K562 (cell line): ENCODE results near the gene CCDC183. TPM values are rescaled to one million over a fixed set of nuclear protein-coding genes. Genes with fewer than 3 reads are reported as not detected.

ENCODE experiments used
- ELF2 ChIP-seq: fragments of 250-450 bp; sonication (Bioruptor Pico); IDR thresholded peaks from 2 replicates; pipeline ENCODE4 v1.5.0; 2021; ENCODE audit warnings: mild to moderate bottlenecking
- POLR3A ChIP-seq: IDR thresholded peaks from 2 replicates; pipeline ENCODE4 v1.6.1; 2011; ENCODE audit warnings: borderline replicate concordance, mild to moderate bottlenecking, moderate library complexity; ENCODE audit not compliant: insufficient read length, insufficient read depth; ENCODE audit errors: extremely low read depth
- RBM14 ChIP-seq: fragments of 200-400 bp; formaldehyde crosslinking; IDR thresholded peaks from 2 replicates; pipeline ENCODE4 v1.6.1; 2018; ENCODE audit warnings: low read depth, mild to moderate bottlenecking, low read length, moderate library complexity, borderline replicate concordance; ENCODE audit not compliant: insufficient read depth
- SETDB1 ChIP-seq: IDR thresholded peaks from one replicate; pipeline ENCODE4 v1.6.1; 2012; ENCODE audit warnings: low read length, control low read depth, inconsistent platforms
- ZFP36 ChIP-seq: fragments of 150-350 bp; IDR thresholded peaks from 2 replicates; pipeline ENCODE4 v1.6.1; 2018; ENCODE audit warnings: low read length, low read depth; ENCODE audit not compliant: partially characterized antibody
- ZNF79 ChIP-seq: fragments of 250-450 bp; sonication (Bioruptor Pico); IDR thresholded peaks from 2 replicates; pipeline ENCODE4 v1.4.0; 2020; ENCODE audit warnings: low read depth, mild to moderate bottlenecking, moderate library complexity
- polyA plus RNA-seq, 8 experiments: library from polyadenylated mRNA; depleted of rRNA in 4 of 8; stranded (reverse) in 5 of 8; unstranded in 3 of 8; fragments of >200 nt; fragmentation: Nextera tagmentation in 2 of 8; fragmentation: Illumina TruSeq in 1 of 8; extraction: Ambion mirVana in 2 of 8; extraction: Trizol in 1 of 8; gene quantifications; 2 replicates each; pipeline versions ENCODE4 v1.2.1 to v1.2.3, GENCODE V29; 2011 to 2014; ENCODE audit warnings: inconsistent platforms in 1 of 8, missing spikeins in 1 of 8
- total RNA-seq, 7 experiments: library from RNA; depleted of rRNA in 6 of 7; stranded (reverse); fragments of >200 nt in 6 of 7; fragmentation: Illumina TruSeq in 2 of 7; extraction: Trizol in 2 of 7; gene quantifications; 2 replicates each; pipeline versions ENCODE4 v1.2.1 to v1.2.3, GENCODE V29; 2011 to 2021; ENCODE audit warnings: low replicate concordance in 1 of 7
- TF ChIP-seq, protein P1 (sequence below): fragments of 150-350 bp; IDR thresholded peaks from 2 replicates; pipeline ENCODE4 v1.6.1; 2014; ENCODE audit warnings: low read depth, mild to moderate bottlenecking, low read length, borderline replicate concordance
- TF ChIP-seq, protein P2 (sequence below): sonication (generic); formaldehyde crosslinking; IDR thresholded peaks from 2 replicates; pipeline ENCODE4 v1.8.1; 2023; ENCODE audit warnings: mild to moderate bottlenecking, missing genetic modification reagents
- TF ChIP-seq, protein P3 (sequence below): fragments of 250-450 bp; sonication (Bioruptor Pico); IDR thresholded peaks from 2 replicates; pipeline ENCODE4 v1.8.0; 2021; ENCODE audit warnings: moderate library complexity, mild to moderate bottlenecking, inconsistent platforms
- TF ChIP-seq, protein P4 (sequence below): fragments of 450-650 bp; IDR thresholded peaks from one replicate; pipeline ENCODE4 v1.6.1; 2018; ENCODE audit warnings: mild to moderate bottlenecking, moderate library complexity; ENCODE audit not compliant: partially characterized antibody
- TF ChIP-seq, protein P5 (sequence below): fragments of 250-450 bp; sonication (Bioruptor Pico); IDR thresholded peaks from 2 replicates; pipeline ENCODE4 v1.5.0; 2020; ENCODE audit warnings: mild to moderate bottlenecking

Gene CCDC183
- total and polyA plus RNA-seq, 9 of the 15 experiments (the other 6 are each of a cell fraction or from before 2014, with no cell fraction given), result 0.21 to 0.60 (median 0.29) TPM; not detected in 4

DNA sequence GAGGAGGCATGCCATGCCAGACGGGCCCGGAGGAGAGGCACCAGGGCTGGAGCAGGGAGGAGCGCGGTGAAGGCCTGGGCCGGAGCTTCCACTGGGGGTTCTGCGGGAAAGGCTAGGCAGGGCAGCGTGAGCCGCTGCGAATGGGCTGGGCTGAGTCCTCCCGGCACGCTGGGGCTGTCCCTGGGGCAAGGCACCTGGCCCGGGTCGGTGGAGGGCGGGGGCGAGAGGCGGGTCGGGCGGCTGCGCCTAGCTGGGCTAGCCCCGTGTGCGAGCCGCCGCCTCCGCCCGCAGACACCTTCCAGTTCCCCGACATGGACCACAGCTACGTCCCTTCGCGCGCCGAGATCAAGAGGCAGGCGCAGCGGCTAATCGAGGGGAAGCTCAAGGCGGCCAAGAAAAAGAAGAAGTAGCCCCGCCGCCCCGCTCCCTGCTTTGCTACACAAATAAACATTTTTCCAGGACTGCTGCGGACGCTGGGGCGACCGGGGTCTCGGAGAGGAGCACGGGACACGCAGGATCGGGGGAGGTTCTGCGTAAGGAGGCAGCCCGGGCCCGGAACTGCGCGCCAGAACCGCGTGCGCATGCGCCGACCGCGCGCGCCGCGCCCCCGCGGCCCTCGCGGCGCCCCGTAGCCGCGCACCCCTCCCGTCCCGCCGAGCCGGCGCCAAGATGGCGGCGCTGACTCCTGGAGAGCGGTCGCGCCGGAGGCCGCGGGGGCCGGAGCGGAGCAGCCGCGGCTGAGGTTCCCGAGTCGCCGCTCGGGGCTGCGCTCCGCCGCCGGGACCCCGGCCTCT, 11.3 kb downstream of the CCDC183 start, which contains the start of gene RABL6 (continued):
- TF ChIP-seq, protein P1, sequence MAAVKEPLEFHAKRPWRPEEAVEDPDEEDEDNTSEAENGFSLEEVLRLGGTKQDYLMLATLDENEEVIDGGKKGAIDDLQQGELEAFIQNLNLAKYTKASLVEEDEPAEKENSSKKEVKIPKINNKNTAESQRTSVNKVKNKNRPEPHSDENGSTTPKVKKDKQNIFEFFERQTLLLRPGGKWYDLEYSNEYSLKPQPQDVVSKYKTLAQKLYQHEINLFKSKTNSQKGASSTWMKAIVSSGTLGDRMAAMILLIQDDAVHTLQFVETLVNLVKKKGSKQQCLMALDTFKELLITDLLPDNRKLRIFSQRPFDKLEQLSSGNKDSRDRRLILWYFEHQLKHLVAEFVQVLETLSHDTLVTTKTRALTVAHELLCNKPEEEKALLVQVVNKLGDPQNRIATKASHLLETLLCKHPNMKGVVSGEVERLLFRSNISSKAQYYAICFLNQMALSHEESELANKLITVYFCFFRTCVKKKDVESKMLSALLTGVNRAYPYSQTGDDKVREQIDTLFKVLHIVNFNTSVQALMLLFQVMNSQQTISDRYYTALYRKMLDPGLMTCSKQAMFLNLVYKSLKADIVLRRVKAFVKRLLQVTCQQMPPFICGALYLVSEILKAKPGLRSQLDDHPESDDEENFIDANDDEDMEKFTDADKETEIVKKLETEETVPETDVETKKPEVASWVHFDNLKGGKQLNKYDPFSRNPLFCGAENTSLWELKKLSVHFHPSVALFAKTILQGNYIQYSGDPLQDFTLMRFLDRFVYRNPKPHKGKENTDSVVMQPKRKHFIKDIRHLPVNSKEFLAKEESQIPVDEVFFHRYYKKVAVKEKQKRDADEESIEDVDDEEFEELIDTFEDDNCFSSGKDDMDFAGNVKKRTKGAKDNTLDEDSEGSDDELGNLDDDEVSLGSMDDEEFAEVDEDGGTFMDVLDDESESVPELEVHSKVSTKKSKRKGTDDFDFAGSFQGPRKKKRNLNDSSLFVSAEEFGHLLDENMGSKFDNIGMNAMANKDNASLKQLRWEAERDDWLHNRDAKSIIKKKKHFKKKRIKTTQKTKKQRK, result no peak
- no peak for TF ChIP-seq ZFP36
- TF ChIP-seq, protein P2, sequence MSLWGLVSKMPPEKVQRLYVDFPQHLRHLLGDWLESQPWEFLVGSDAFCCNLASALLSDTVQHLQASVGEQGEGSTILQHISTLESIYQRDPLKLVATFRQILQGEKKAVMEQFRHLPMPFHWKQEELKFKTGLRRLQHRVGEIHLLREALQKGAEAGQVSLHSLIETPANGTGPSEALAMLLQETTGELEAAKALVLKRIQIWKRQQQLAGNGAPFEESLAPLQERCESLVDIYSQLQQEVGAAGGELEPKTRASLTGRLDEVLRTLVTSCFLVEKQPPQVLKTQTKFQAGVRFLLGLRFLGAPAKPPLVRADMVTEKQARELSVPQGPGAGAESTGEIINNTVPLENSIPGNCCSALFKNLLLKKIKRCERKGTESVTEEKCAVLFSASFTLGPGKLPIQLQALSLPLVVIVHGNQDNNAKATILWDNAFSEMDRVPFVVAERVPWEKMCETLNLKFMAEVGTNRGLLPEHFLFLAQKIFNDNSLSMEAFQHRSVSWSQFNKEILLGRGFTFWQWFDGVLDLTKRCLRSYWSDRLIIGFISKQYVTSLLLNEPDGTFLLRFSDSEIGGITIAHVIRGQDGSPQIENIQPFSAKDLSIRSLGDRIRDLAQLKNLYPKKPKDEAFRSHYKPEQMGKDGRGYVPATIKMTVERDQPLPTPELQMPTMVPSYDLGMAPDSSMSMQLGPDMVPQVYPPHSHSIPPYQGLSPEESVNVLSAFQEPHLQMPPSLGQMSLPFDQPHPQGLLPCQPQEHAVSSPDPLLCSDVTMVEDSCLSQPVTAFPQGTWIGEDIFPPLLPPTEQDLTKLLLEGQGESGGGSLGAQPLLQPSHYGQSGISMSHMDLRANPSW (CRISPR knock-in tag), result no peak
- TF ChIP-seq SETDB1, result no peak
- TF ChIP-seq, protein P3, sequence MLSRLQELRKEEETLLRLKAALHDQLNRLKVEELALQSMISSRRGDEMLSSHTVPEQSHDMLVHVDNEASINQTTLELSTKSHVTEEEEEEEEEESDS (CRISPR knock-in tag), result no peak
- no peak for TF ChIP-seq POLR3A
- TF ChIP-seq, protein P4, sequence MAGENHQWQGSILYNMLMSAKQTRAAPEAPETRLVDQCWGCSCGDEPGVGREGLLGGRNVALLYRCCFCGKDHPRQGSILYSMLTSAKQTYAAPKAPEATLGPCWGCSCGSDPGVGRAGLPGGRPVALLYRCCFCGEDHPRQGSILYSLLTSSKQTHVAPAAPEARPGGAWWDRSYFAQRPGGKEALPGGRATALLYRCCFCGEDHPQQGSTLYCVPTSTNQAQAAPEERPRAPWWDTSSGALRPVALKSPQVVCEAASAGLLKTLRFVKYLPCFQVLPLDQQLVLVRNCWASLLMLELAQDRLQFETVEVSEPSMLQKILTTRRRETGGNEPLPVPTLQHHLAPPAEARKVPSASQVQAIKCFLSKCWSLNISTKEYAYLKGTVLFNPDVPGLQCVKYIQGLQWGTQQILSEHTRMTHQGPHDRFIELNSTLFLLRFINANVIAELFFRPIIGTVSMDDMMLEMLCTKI, result no peak
- 0 out of 2 replicates have a peak, but pooled peaks have one; percentile 41 for TF ChIP-seq ELF2 (CRISPR knock-in tag)
- TF ChIP-seq, protein P5, sequence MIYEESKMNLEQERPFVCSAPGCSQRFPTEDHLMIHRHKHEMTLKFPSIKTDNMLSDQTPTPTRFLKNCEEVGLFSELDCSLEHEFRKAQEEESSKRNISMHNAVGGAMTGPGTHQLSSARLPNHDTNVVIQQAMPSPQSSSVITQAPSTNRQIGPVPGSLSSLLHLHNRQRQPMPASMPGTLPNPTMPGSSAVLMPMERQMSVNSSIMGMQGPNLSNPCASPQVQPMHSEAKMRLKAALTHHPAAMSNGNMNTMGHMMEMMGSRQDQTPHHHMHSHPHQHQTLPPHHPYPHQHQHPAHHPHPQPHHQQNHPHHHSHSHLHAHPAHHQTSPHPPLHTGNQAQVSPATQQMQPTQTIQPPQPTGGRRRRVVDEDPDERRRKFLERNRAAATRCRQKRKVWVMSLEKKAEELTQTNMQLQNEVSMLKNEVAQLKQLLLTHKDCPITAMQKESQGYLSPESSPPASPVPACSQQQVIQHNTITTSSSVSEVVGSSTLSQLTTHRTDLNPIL, result no peak
- no peak for TF ChIP-seq ZNF79 (CRISPR knock-in tag)
- 0 out of 2 replicates have a peak, but pooled peaks have one; percentile 36 for TF ChIP-seq RBM14
